Left lung (tissue), 10 donors: Measurements from ENCODE around the gene SRRD. TPM values are rescaled to one million over a fixed set of nuclear protein-coding genes. Genes with fewer than 3 reads are reported as not detected.

Experiments used
- ATAC-seq: fragments of 200-7000 bp; cut with Tn5 transposase; one replicate; pipeline ENCODE4 v1.9.1; 2020; ENCODE audit warnings: moderate library complexity
- DNase-seq, 4 donors: peaks; one replicate each; pipeline ENCODE4 v3.0.0-alpha.2; 2013 to 2020
- H3K27ac ChIP-seq, 2 donors: fragments of 200-600 bp; sonication (generic) in 1 of 2; one replicate each; pipeline versions ENCODE4 v1.5.0 to v1.8.0; 2020 to 2021
- H3K27me3 ChIP-seq, 2 donors: fragments of 200-600 bp; sonication (generic) in 1 of 2; one replicate each; pipeline versions ENCODE4 v1.5.0 to v1.8.0; 2020 to 2021
- H3K36me3 ChIP-seq, 2 donors: fragments of 200-600 bp; sonication (generic) in 1 of 2; one replicate each; pipeline versions ENCODE4 v1.5.0 to v1.8.0; 2020 to 2021
- H3K4me1 ChIP-seq, 2 donors: fragments of 200-600 bp; one replicate each; pipeline ENCODE4 v1.8.0; 2021
- H3K4me3 ChIP-seq, 2 donors: fragments of 200-600 bp; sonication (generic) in 1 of 2; one replicate each; pipeline versions ENCODE4 v1.5.0 to v1.8.0; 2020 to 2021; ENCODE audit warnings: mild to moderate bottlenecking in 1 of 2
- H3K9me3 ChIP-seq, 2 donors: fragments of 200-600 bp; sonication (generic) in 1 of 2; one replicate each; pipeline versions ENCODE4 v1.5.0 to v1.8.0; 2020 to 2021
- intact Hi-C, 2 donors: fragments of 100-400 bp; cut with DNase I; formaldehyde crosslinking; loops; one replicate each; pipeline versions ENCODE4 v1.11.2 to v1.14.2; 2022
- polyA plus RNA-seq, 6 donors: library from polyadenylated mRNA; unstranded; fragments of 120-200 nt; gene quantifications; one replicate each; pipeline ENCODE4 v1.2.1, GENCODE V29; 2013; ENCODE audit not compliant: insufficient read length in 6 of 6
- total RNA-seq, 2 donors: library from RNA; stranded (reverse); fragmentation: NEBNext Ultra II Directional; extraction: Animal tissue kit (Norgen Biotek cat#: 25700); gene quantifications; one replicate each; pipeline ENCODE4 v1.2.1, GENCODE V29; 2021
- TF ChIP-seq, protein P1 (sequence below), 2 donors: fragments of 200-600 bp; sonication (generic) in 1 of 2; IDR thresholded peaks; one replicate each; pipeline versions ENCODE4 v1.5.0 to v1.8.0; 2021; ENCODE audit warnings: antibody characterized with exemption in 2 of 2
- donor health status: DM: no; HTN: yes; CAD: no.
- donor health status: DM: no; HTN: no; CAD: no.

The SRRD gene
- total and polyA plus RNA-seq, 8 donors, result 18.5 to 33.1 (median 29.4) TPM

DNA sequence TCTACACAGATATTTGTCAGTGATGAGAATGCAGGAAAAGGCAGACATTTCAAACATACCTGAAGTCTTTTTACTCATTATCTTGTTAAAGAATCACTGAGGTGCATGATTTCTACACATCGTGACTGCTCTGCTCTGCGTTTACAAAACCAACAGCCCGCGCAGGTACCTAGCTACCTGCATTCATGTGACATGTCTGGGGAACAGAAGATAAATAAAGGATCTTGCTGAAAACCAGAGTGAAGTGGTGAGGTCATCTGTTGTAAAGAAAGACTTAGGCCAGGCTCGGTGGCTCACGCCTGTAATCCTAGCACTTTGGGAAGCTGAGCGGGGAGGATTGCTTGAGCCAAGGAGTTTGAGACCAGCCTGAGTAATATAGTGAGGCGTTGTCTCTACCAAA is 38.9 kb upstream of the SRRD start:
- ATAC-seq (no peak), DNase-seq (peak in 1 of 4 donors; percentile 7)
- peaks cover 0 to under 1% of the 10 kb centered on the region in 2 donors for H3K36me3 ChIP-seq
- no peak overlapping the region for H3K27ac ChIP-seq
- intact Hi-C loops, result no loop called here
- H3K9me3 ChIP-seq, result no peaks in the 10 kb centered on the region
- H3K27me3 ChIP-seq, result no peaks in the 10 kb centered on the region
- no peak overlapping the region for H3K4me3 ChIP-seq
- TF ChIP-seq, protein P1, sequence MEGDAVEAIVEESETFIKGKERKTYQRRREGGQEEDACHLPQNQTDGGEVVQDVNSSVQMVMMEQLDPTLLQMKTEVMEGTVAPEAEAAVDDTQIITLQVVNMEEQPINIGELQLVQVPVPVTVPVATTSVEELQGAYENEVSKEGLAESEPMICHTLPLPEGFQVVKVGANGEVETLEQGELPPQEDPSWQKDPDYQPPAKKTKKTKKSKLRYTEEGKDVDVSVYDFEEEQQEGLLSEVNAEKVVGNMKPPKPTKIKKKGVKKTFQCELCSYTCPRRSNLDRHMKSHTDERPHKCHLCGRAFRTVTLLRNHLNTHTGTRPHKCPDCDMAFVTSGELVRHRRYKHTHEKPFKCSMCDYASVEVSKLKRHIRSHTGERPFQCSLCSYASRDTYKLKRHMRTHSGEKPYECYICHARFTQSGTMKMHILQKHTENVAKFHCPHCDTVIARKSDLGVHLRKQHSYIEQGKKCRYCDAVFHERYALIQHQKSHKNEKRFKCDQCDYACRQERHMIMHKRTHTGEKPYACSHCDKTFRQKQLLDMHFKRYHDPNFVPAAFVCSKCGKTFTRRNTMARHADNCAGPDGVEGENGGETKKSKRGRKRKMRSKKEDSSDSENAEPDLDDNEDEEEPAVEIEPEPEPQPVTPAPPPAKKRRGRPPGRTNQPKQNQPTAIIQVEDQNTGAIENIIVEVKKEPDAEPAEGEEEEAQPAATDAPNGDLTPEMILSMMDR (IDR thresholded peaks at IDR 0.05), result no peak
- H3K4me1 ChIP-seq, result no peaks in the 10 kb centered on the region

- TF ChIP-seq, protein P1 (IDR thresholded peaks at IDR 0.05), result no peak
- no peak for ATAC-seq
- peaks cover 0 to 8% of the 10 kb centered on the region in 2 donors for H3K36me3 ChIP-seq
- intact Hi-C loops, result no loop called here
- no peaks in the 10 kb centered on the region for H3K9me3 ChIP-seq
- H3K4me3 ChIP-seq, result no peak overlapping the region
- no peaks in the 10 kb centered on the region for H3K4me1 ChIP-seq
- DNase-seq, result no peak
- H3K27me3 ChIP-seq, result no peaks in the 10 kb centered on the region
- no peak overlapping the region for H3K27ac ChIP-seq
These were observed 38.0 kb upstream of the SRRD start for GRCh38 chr22:26445577-26446275.

DNA sequence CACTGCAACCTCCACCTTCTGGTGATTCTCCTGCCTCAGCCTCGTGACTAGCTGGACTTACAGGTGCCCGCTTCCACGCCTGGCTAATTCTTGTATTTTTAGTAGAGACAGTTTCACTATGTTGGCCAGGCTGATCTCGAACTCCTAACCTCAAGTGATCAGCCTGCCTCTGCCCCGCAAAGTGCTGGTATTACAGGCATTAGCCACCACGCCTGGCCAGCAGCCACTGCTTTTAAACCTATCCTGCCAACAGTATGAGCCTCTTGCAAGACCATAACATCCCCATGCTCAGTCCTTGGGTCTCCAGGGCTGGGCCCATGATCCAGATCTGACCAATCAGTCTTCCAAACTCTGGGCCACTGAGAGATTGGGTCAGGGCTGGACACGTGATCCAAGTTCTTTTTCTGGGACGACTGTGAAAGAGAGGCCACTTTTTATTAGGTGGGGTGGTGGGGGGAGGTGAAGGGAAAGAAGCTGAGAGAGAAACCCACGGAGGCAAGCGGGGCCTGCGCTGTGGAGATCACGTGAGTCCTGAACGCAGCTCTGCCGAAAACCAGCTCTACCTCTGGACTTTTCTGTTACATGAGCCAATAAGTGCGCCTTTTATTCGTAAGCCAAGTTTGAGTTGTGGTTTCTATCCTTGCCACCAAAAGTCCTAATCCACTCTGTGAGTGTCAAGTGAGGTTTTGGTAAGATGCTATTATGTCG is 36.7 kb upstream of the SRRD start:
- H3K27ac ChIP-seq, result no peak overlapping the region

DNA sequence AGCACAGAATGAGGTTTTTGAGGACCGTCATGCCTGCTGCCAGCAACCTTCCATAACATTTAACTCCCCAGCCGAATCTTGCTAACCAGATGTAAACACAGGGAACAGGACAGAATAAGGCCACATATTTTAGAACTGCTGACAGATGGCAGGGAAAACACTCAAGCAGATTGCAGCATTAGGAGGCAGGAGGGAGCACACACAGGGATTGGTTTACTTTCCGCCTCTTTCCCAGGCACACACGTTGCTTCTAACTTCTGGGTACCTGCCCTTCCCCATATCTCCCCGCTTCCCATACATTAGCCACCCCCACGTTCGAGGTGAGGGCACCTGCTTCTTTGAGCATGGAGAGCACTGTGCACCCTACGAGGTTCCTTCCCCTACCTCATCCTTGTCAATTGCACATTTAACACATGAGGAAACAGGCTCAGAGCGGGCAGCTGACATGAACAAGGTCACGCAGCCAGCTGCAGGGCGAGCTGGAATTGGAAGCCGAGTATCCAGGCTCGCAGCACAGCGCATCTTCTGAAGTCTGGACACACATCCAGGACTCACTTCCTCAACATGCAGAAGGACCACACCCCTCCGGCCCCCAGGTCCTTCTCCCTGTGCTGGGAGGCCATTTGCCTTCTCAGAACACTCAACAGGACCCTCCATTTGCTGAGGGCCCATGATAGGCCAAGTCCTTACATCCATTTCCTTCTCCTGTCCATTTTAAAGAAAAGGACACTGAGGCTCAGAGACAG is 35.9 kb upstream of the SRRD start:
- intact Hi-C loops, result no loop called here

More for the DNA sequence above, 36.7 kb upstream of the SRRD start:
- Histone ChIP-seq H3K4me1 (no peaks in the 10 kb centered on the region), H3K36me3 (peaks cover 0 to 18% of the 10 kb centered on the region in 2 donors), H3K27me3 (no peaks in the 10 kb centered on the region), H3K9me3 (no peaks in the 10 kb centered on the region), H3K4me3 (no peak overlapping the region)
- ATAC-seq (no peak), DNase-seq (no peak)
- TF ChIP-seq, protein P1 (IDR thresholded peaks at IDR 0.05), result no peak
- intact Hi-C loops, result no loop called here

More for the DNA sequence above, 35.9 kb upstream of the SRRD start:
- ATAC-seq (no peak), DNase-seq (no peak)
- Histone ChIP-seq H3K9me3 (no peaks in the 10 kb centered on the region), H3K27me3 (no peaks in the 10 kb centered on the region), H3K27ac (no peak overlapping the region), H3K4me1 (no peaks in the 10 kb centered on the region), H3K36me3 (peaks cover 0 to 26% of the 10 kb centered on the region in 2 donors), H3K4me3 (no peak overlapping the region)
- TF ChIP-seq, protein P1 (IDR thresholded peaks at IDR 0.05), result no peak
